Osteoblast (primary cell): Measurements from ENCODE around the gene RNF34. TPM values are rescaled to one million over a fixed set of nuclear protein-coding genes. Genes with fewer than 3 reads are reported as not detected.

Experiments used
- DNase-seq: peaks from one replicate; pipeline ENCODE4 v3.0.0; 2011; ENCODE audit warnings: low spot score, mixed read lengths; ENCODE audit not compliant: insufficient read length; ENCODE audit errors: missing footprints
- H2AFZ ChIP-seq: 2 replicates; pipeline ENCODE4 v1.6.0; 2011; ENCODE audit warnings: mild to moderate bottlenecking, low read length
- H3K27ac ChIP-seq: 2 replicates; pipeline ENCODE4 v1.5.1; 2011; ENCODE audit warnings: mild to moderate bottlenecking, low read depth, low read length, moderate library complexity
- H3K27me3 ChIP-seq: 2 replicates; pipeline ENCODE4 v1.6.0; 2012; ENCODE audit warnings: mild to moderate bottlenecking, control low read depth, inconsistent platforms, low read length, moderate library complexity; ENCODE audit not compliant: insufficient read depth
- H3K36me3 ChIP-seq: 2 replicates; pipeline ENCODE4 v1.5.1; 2011; ENCODE audit warnings: mild to moderate bottlenecking, low read length, control low read depth, moderate library complexity; ENCODE audit not compliant: insufficient read depth
- H3K4me1 ChIP-seq: 2 replicates; pipeline ENCODE4 v1.5.1; 2011; ENCODE audit warnings: mild to moderate bottlenecking, low read length, control low read depth, moderate library complexity; ENCODE audit not compliant: insufficient read depth
- H3K4me2 ChIP-seq: 2 replicates; pipeline ENCODE4 v1.6.0; 2011; ENCODE audit warnings: mild to moderate bottlenecking, low read length; ENCODE audit not compliant: insufficient read depth
- H3K4me3 ChIP-seq: fragments of 200-600 bp; sonication (generic); 3 replicates; pipeline ENCODE4 v1.5.1; 2012; ENCODE audit warnings: mild to moderate bottlenecking, low read length, inconsistent platforms; ENCODE audit not compliant: insufficient read depth
- H3K79me2 ChIP-seq: 2 replicates; pipeline ENCODE4 v1.6.0; 2012; ENCODE audit warnings: mild to moderate bottlenecking, low read length, control low read depth, inconsistent platforms; ENCODE audit not compliant: insufficient read depth
- H3K9me3 ChIP-seq: 2 replicates; pipeline ENCODE4 v1.5.1; 2011; ENCODE audit warnings: low read depth, low read length, control low read depth
- H4K20me1 ChIP-seq: 2 replicates; pipeline ENCODE4 v1.6.0; 2012; ENCODE audit warnings: mild to moderate bottlenecking, low read length, control low read depth; ENCODE audit not compliant: insufficient read depth
- CTCF ChIP-seq: IDR thresholded peaks from 2 replicates; pipeline ENCODE4 v1.5.1; 2011; ENCODE audit warnings: mild to moderate bottlenecking, low read depth, low read length, moderate library complexity; ENCODE audit errors: extremely low read depth
- total RNA-seq: library from RNA; depleted of rRNA; stranded (reverse); fragments of >200 nt; gene quantifications from 2 replicates; pipeline ENCODE4 v1.2.3, GENCODE V29; 2012

Gene RNF34
- total RNA-seq, 1 donor, result 41.6 TPM

- H3K9me3 ChIP-seq, result no peaks in the 10 kb centered on the region
- H3K4me2 ChIP-seq, result no peak overlapping the region
- TF ChIP-seq CTCF, result no peak
- no peak overlapping the region for H2AFZ ChIP-seq
- no peak overlapping the region for H3K4me3 ChIP-seq
- peaks cover 11% of the 10 kb centered on the region for H3K79me2 ChIP-seq
- no peaks in the 10 kb centered on the region for H3K27me3 ChIP-seq
- no peaks in the 10 kb centered on the region for H3K36me3 ChIP-seq
- no peak overlapping the region for H3K27ac ChIP-seq
- H3K4me1 ChIP-seq, result peaks cover 9% of the 10 kb centered on the region
- H4K20me1 ChIP-seq, result no peaks in the 10 kb centered on the region
- DNase-seq, result no peak
These were observed 44.1 kb upstream of the RNF34 start for GRCh38 chr12:121355818-121356217.

- no peak overlapping the region for H3K4me3 ChIP-seq
- no peak overlapping the region for H2AFZ ChIP-seq
- H3K79me2 ChIP-seq, result peaks cover 3% of the 10 kb centered on the region
- H4K20me1 ChIP-seq, result no peaks in the 10 kb centered on the region
- H3K27ac ChIP-seq, result no peak overlapping the region
- peaks cover 3% of the 10 kb centered on the region for H3K4me1 ChIP-seq
- DNase-seq, result no peak
- no peaks in the 10 kb centered on the region for H3K36me3 ChIP-seq
- no peak overlapping the region for H3K4me2 ChIP-seq
- H3K27me3 ChIP-seq, result no peaks in the 10 kb centered on the region
- TF ChIP-seq CTCF, result no peak
- H3K9me3 ChIP-seq, result no peaks in the 10 kb centered on the region
These were observed 43.3 kb upstream of the RNF34 start for GRCh38 chr12:121356657-121357056.

- DNase-seq, result no peak
- H2AFZ ChIP-seq, result no peak overlapping the region
- H3K79me2 ChIP-seq, result no peaks in the 10 kb centered on the region
- no peak overlapping the region for H3K27ac ChIP-seq
- no peaks in the 10 kb centered on the region for H3K27me3 ChIP-seq
- H3K36me3 ChIP-seq, result no peaks in the 10 kb centered on the region
- TF ChIP-seq CTCF, result no peak
- no peak overlapping the region for H3K4me3 ChIP-seq
- H3K4me2 ChIP-seq, result no peak overlapping the region
- H4K20me1 ChIP-seq, result no peaks in the 10 kb centered on the region
- peaks cover 3% of the 10 kb centered on the region for H3K4me1 ChIP-seq
- no peaks in the 10 kb centered on the region for H3K9me3 ChIP-seq
These were observed 42.6 kb upstream of the RNF34 start for GRCh38 chr12:121357331-121357730.

GRCh38 chr12:121358073-121358472 is 41.8 kb upstream of the RNF34 start:
- no peak for TF ChIP-seq CTCF
- H3K27me3 ChIP-seq, result no peaks in the 10 kb centered on the region
- H3K79me2 ChIP-seq, result no peaks in the 10 kb centered on the region
- no peak for DNase-seq
- no peaks in the 10 kb centered on the region for H3K36me3 ChIP-seq
- H3K4me3 ChIP-seq, result no peak overlapping the region
- no peak overlapping the region for H2AFZ ChIP-seq
- no peak overlapping the region for H3K4me2 ChIP-seq
- no peaks in the 10 kb centered on the region for H4K20me1 ChIP-seq
- no peak overlapping the region for H3K27ac ChIP-seq
- peaks cover 2% of the 10 kb centered on the region for H3K4me1 ChIP-seq
- H3K9me3 ChIP-seq, result no peaks in the 10 kb centered on the region
